MV-4-11 (cell line): Measurements from ENCODE around the gene PACS2.
"Not testable (repeated sequence)": the region's sequence is repeated elsewhere in the genome, so short reads cannot be mapped to it uniquely, and the experiment has no call there.

Experiments used
- DNase-seq: peaks from one replicate; lab custom pipeline; 2025; lab: John Stamatoyannopoulos, UW

PACS2 gene

DNA sequence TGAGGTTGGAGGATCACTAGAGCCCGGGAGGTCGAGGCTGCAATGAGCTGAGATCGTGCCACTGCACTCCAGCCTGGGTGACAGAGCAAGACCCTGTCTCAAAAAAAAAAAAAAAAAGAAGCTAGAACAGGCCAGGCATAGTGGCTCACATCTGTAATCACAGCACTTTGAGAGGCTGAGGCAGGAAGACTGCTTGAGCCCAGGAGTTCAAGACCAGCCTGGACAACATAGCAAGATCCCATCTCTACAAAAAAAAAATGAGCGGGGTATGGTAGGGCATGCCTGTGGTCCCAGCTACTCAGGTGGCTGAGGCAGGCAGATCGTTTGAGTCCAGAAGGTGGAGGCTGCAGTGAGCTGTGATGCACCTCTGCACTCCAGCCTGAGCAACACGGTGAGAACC lies 25.6 kb upstream of the PACS2 start:
- DNase-seq: not testable (repeated sequence)

DNA sequence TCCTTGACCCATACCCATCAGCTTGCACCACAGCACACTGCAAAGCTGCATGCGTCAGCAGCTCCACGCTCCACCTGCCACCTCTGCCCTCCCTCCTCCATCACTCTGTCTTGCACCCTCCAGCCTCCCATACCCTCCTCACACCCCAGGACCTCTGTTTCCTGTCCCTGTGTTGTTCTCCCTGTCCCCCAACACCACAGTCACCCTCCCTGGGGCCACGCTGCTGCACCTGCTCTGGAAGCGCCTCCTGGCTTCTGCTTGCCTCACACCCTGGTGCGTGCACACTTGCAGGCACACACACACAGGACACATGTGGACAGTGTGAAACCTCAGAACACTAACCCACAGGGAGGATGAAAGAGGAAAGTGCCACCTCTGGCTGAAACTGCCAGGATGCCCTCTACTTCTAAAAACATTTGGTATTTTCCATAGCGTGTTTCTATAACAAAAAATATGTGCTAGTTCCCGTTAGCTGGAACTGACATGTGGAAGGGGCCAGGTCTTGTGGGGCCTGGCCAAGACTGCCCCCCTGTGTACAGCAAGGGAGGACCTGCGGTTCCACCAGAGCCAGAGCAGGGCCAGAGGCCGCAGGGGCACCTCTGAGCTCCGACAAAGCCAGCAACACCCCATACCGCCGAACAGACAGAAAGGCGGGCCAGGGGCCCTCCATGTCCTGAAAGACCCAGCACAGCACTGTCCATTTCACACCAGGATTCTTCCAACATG lies 23.8 kb upstream of the PACS2 start:
- DNase-seq: peak; percentile 57

DNA sequence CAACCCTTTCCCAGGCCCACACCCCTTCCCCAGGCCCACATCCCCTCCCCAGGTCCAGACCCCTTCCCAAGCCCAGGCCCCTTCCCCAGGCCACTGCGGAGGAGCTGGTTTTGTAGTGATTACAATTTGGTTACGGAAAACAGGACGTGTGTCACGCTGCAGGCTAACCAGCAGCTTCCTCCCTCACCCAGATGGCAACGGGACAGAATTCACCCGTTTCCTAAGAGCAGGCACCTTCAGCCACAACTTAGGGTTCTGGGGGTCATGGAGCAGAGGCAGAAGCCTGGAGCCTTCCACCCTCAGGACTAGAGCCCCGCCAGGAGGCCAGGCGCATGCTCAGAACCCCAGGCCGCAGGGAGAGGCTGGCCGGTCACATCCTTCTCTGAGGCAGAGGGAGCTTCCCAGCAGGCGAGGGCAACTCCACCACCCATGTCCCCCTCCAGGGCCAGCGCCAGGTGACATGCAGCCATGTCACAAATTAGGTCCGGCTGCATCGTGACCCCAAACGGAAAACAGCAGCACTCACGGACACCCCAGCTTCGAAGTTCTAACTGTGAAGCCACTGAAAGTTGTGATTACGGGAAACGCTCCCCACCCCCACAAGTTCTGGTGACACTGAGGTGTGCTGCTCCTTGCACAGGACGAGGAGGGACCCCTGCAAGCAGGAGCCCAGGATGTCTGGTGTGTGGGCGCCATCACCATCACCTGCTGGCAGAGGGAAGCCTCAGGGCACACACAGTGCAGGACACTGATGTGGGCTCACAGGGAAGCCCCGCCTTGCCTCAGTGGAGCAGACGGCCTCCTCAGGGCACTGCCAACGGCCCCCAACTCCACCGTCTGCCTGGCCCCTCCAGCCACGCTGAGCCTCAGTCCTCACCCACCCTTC lies 21.5 kb upstream of the PACS2 start:
- peak; percentile 73 for DNase-seq

DNA sequence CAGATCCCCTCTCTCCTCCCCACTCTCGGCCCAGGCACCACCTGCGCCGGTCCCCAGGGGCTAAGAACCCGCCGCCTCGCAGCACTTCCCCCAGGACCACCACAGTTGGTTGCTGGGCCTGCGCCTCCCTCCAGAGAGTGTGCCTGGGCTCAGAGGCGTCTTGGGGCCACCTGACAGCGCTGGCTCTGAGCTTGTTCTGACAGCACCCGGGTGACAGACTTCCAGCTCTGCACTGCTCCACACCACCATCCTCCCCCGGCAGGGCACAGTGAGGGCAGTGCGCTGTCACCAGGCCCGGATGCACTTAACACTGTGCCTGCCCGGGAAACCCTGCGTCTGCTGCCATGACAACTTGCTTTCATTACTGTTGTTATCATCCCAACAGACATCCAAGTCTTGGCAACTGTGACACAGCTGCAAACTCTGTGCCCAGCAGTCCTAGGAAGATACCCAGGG lies 20.4 kb upstream of the PACS2 start:
- DNase-seq: peak; percentile 64

DNA sequence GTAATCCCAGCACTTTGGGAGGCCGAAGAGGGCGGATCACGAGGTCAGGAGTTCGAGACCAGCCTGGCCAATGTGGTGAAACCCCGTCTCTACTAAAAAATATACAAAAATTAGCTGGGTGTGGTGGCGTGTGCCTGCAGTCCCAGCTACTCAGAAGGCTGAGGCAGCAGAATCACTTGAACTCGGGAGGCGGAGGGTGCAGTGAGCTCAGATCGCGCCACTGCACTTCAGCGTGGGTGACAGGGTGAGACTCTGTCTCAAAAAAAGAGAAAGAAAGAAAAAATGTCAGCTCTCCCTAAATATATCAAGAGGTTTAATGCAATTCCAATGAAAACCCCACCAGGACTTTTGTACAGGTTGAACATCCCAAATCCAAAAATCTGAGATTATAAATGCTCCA lies 17.2 kb upstream of the PACS2 start:
- DNase-seq: not testable (repeated sequence)

DNA sequence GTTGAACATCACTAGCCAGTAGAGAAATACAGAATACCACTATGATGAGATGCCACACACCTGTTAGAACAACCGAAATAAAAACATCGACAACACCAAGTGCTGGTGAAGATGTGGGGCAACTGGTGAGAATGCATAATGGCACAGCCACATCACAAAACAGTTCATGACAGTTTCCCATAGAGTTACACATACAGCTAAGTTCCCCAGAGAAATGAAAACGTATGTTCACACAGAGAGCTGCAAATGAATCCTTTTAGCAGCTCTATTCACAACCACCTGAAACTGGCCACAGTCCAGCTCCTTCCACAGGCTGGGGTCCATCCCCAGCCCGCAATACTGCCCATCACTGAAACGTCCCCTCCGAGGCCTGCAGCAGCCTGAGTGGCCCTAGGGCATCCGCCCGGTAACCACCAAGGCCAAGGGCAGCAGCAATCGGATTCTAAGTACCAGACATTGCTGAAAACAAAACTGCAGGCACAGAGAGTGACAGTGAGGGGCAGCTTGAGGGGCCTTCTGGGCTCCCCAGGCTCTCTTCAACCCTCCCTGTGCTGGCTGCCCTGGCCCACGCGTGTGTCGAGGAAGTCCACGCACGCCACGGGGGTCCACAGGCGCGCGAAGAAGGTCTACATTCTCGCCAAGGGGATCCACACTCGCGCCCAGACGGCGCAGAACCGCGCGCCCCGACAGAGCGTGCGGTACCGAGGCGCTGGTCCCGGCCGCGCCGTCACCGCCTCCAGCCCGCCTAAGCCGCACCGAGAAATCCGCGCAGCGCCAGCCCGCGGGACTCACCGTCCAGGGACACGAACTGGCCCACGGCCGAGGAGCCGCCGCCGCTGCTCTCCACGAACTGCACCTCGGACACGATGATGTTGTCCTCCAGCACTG lies 14.7 kb upstream of the PACS2 start:
- DNase-seq: no peak

DNA sequence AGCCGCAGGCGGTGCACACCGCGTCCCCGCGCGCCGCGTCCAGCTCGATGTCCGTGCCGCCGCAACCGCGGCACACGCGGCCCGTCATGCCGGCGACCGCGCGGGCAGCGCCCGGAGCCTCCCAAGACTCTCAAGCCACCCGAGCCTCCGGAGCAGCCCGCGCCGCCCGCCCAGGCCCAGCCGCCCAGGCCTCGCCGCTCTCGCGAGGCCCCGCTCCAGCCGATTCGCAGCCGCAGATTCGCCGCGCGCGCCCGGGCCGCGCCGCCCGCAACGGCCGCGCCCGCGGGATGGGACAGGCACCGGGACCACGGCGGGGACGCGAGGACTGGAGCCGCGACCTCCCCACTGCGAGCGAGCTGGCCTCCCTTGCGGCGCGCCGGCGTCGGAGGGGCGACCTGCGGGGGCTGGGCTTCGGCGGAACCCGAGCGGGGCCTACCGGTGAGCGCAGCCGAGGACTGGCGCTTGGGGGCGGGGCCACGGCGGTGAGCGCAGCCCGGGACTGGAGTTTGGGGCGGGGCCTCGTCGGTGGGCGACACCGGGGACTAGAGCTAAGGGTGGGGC lies 13.9 kb upstream of the PACS2 start, which contains the start of gene BRF1:
BRF1 (minus strand) TSS at position 460 of the 561 bp plus-strand sequence; CDS start at position 88, 372 bp downstream.
- DNase-seq: peak; percentile 91

DNA sequence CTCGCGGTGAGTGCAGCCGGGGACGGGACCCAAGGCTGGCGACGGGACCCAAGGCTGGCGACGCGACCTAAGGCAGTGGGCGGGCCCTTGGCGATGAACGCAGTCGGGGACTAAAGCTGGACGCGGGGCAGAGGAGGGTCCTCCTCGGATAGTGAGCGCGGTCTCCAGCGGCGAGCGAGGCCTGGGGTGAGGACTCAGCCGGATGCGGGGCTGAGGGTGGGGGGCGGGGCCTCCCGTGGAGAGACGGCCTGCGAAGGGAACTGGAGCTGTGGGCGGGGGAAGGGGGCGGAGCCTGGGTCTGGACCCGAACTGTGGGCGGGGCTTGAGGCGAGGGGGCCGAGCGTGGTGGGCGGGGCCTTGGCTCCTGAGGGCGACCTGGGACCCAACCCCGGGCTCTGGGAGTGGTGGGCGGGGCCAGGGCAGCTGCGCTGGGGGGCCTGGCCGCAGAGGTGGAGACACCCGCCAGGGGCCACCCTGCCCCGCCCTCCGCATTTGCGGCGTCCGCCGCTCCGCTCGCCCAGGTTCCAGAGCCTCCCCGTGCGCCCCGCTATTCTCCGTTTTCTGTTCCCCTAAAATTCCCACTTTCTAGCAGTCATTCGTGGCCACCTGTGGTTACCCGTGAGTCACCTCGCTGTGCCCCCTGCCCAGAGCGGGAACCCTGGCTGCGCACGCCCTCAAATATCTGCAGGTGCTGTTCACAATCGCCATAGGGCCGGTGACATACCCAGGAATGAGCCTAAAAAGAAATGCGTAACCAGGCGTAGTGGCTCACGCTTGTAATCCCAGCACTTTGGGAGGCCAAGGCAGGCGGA lies 13.2 kb upstream of the PACS2 start:
- peak; percentile 91 for DNase-seq

DNA sequence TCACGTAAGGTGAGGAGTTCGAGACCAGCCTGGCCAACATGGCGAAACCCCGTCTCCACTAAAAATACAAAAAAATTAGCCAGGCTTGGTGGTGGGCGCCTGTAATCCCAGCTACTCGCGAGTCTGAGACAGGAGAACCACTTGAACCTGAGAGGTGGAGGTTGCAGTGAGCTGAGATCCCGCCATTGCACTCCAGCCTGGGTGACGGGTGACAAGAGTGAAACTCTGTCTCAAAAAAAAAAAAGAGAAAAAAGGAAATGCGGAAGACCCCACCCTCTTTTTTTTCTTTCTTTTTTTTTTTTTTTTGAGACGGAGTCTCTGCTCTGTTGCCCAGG lies 12.7 kb upstream of the PACS2 start:
- not testable (repeated sequence) for DNase-seq

DNA sequence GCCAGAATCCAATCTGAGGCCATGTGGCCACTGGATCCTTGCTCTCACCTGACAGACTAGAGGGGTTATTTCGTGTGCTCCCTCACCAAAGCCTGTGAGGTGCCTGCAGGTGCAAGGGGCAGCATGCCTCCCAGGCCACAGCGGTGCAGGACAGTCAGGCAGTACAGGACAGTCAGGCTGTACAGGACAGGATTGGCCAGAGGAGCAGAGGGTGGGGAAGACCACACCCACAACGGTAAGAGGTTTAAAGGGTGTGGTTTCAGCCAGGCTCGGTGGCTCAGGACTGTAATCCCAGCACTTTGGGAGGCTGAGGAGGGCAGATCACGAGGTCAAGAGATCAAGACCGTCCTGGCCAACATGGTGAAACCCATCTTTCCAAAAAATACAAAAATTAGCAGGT lies 10.6 kb upstream of the PACS2 start:
- DNase-seq: no peak

DNA sequence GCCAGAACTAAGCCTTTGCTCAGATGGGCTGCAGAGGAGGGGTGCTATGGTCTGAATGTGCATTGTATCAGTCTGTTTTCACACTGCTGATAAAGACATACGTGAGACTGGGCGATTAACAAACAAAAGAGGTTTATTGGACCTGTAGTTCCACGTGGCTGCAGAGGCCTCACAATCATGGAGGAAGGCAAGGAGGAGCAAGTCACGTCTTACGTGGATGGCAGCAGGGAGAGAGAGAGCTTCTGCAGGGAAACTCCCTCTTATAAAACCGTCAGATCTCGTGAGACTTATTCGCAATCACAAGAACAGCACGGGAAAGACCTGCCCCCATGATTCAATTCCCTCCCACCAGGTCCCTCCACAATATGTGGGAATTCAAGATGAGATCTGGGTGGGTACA lies 10.0 kb upstream of the PACS2 start:
- DNase-seq: no peak

DNA sequence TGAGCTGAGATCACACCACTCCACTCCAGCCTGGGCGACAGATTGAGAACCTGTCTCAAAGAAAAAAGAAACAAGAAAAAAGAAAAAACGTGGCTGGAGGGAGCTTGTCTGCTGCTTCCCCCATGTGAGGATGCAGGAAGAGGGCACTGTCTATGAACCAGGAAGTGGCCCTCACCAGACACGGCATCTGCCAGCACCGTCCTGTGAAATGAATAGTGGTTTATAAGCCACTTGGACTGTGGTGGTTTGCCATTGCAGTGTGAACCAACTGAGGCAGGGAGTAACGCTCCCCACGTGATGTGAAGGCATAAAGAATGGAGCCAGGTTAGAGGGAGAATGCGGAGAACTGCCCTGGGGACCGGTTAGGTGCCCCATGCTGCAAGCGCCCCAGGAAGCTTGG lies 9.2 kb upstream of the PACS2 start:
- DNase-seq: peak; percentile 51

DNA sequence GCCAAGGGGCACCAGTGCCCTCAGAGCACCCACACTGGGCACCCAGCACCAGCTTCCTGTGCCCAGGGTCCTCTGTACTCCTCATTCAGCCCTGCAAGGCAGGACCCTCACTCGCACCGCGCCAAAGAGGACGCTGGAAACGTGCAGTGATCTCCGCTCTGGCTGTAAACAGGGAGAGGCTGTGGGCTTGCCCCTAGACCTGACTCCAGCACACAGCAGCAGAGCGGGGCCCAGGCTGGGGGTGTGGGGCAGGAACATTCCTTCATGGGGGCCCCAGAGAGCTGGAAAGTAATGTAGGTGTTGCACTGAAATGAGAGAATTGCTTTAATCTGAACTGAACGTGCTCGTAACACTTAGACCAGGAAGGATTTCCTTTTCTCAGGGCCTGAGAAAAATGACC lies 8.8 kb upstream of the PACS2 start:
- no peak for DNase-seq

DNA sequence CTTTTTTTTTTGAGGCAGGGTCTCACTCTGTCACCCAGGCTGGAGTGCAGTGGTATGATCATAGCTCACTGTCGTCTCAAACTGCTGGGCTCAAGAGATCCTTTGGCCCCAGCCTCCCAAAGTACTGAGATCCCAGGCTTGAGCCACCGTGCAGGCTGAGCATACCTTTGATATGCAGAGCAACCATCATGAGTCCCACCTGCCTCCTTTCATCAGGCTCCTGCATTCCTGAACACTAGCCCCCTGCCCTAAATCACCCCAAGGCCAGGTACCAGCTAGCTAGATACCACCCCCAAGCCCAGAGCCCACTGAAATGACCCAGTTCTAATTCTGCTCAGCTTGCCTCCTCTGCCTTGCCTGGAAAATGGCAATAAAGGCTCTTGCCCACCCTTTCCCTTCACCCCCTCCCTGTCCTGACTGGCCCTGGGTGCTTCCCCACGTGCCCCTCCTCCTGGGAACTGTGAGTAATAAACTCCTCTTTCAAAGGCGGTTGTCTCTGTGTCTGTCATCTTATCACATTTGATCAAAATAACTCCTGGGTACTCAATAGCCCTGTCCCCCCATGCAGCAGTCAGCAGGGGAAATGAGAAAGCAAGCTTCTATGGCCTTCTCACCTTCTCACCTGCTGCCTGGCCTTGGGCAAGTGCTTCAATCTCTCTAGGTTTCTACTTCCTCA lies 7.4 kb upstream of the PACS2 start:
- DNase-seq: no peak

DNA sequence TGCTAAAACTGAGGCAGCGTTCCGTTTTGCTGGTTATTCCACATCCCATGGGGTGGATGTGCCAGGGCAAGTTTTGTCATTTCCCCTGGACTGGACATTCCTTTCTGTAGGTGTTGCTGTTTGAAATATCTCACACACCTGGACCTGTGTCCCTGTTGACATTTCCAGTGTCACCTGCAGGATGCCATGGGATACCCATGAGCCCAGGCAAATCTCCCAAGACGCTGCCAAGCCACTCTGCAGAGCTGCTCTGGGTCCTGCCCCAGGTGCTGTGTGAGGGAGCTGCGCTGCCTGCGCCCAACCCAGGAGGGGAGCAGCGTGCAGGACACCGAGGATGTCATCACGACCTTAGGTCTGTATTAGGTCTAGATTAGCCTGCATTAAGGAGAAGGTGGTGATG lies 5.2 kb upstream of the PACS2 start:
- DNase-seq: no peak

DNA sequence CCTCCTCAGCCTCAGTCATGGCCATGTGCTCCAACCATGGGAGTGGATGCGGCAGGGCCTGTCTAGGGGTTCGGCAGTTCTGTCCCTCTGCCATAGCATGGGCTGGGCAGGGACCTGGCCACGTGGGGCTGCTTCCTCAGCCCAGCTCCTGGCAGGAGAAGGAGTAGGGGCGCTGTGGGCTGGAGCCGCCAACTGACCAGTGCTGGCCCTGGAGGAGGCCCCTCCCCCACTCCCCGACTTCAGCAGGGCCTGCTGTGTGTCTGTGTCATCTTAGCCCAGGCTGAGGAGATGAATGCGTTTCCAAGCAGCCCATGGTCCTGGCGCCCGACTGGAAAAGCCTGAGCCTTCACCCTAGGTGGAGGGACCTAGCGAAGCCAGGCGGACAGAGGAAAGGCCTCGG lies 2.7 kb upstream of the PACS2 start:
- DNase-seq: no peak

DNA sequence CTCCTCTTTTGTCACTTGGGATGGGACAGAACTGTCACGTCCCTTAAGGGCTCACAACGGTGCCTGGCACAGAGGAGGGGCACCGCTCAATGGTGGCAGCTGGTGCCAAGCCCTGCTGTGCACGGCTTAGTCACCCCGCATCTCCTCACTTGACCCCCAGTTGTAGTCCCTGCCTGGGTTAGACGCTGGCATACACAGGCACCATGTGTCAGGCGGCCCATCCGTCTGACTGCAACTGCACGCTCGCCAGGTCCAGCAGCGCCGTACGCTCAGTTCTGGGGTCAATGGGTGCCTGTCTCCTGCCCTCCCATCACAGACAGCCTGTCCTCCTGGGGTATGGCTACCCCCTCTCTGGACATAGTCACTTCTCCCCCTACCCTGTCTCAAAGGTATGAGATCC lies 1.6 kb upstream of the PACS2 start:
- DNase-seq: no peak

DNA sequence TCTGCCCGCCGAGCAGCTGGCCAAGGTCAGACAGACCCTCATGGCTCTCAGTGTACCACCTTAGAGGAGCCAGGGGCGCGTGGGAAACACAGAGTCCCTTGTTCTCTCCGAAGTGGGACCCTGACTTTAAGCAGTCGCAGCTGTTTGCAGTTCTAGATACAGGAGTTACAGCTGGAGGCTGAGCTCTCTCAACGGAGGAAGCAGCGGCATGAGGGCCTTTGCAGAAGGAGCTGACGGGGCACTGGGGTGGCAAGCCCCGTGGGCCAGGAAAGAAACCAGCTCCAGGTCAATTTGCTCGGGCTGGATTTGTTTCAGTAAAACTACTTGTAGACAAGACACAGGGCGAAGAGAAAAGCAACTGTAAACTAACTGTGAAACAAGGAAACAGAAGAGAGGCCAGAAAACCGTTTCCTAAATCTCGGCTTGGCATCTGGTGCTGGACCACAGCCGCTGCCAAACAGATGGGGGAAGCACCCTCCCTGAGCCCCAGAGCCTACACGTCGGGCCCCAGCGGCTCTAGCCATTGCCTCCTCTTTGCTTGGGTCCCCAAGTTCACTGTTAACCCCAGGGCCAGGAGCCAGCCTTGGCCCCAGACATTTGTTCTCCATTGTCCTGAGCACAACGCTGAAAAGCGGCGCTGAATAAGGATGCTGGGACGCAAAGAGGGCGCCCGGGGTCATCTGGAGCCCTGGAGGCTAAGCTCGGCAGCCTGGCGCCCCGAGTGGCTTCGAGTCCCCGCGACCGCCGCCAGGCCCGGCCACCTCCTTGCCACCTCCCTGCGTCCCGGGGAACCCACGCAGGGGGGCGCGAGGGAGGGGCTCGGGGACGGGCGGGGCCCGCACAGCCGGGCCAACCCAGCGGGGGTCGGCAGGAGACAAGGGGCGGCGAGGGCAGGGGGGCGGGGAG lies 914 bp upstream of the PACS2 start:
- DNase-seq: peak; percentile 62

DNA sequence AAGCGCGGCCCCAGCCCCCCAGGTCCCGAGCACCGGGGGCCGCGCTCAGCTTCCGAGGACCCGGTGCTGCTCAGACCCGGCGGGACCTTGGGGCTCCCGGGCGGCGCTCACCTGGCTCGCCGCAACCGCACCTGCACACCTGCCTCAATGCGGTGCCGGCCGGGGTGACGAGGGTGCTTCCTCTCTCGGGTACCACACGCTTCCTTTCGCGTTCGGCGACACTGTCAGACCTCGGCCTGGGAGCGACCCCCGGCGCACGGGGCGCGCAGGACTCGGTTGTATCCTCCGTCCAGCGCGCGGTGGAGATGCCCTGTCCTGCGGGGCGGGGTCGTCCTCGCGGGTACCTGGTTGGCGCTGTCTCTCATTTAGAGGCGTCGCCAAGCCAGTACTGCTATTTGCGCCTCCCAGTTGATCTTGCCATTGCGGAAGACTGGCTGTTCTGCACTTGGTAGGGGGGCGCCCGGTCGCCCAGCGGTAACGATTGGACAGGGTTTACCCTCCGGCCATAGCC lies 718 bp downstream of the PACS2 start:
- peak; percentile 3 for DNase-seq
